Esophagus squamous epithelium (tissue), 4 donors: ENCODE results near the gene NR1H2.

Experiments
- CTCF ChIP-seq, 6 experiments: fragments of 450-650 bp in 4 of 6; fragments of 200-600 bp in 2 of 6; sonication (generic) in 2 of 6; IDR thresholded peaks; one replicate each; pipeline ENCODE4 v1.5.1; 2016 to 2019; ENCODE audit warnings: antibody characterized with exemption in 6 of 6, mild to moderate bottlenecking in 4 of 6, moderate library complexity in 4 of 6
- POLR2A ChIP-seq, 4 donors: fragments of 450-650 bp; IDR thresholded peaks; one replicate each; pipeline ENCODE4 v1.6.1; 2017; ENCODE audit warnings: antibody characterized with exemption in 4 of 4, mild to moderate bottlenecking in 4 of 4, moderate library complexity in 3 of 4

GRCh38 chr19:50398675-50399367, 22.6 kb downstream of the NR1H2 start:
- TF ChIP-seq CTCF (IDR thresholded peaks at IDR 0.05) (no peak), POLR2A (IDR thresholded peaks at IDR 0.05) (no peak)
